Urothelium cell line (cell line): Measurements from ENCODE around the gene EPHB1.

Experiments used
- DNase-seq: peaks from one replicate; pipeline ENCODE4 v3.0.0; 2011; ENCODE audit warnings: low spot score, mixed read lengths
- FAIRE-seq: peaks from 2 replicates; lab custom pipeline; 2011; peaks lifted over from hg19 to GRCh38; lab: Jason Lieb, UNC

Gene EPHB1

GRCh38 chr3:135272026-135272669 lies 477.1 kb downstream of the EPHB1 start:
- no peak for DNase-seq
- FAIRE-seq: no peak

GRCh38 chr3:135292162-135292561 lies 497.1 kb downstream of the EPHB1 start:
- FAIRE-seq (no peak), DNase-seq (no peak)

- DNase-seq: no peak
- no peak for FAIRE-seq
These were observed 506.6 kb downstream of the EPHB1 start for GRCh38 chr3:135301670-135302069.

- DNase-seq (no peak), FAIRE-seq (no peak)
These were observed 509.3 kb downstream of the EPHB1 start for GRCh38 chr3:135304378-135304777.
